Gastrocnemius medialis (tissue), 4 donors: ENCODE results near the gene MS4A13.

Experiments used
- CTCF ChIP-seq, 5 experiments: fragments of 450-650 bp in 3 of 5; fragments of 200-600 bp in 2 of 5; sonication (generic) in 2 of 5; IDR thresholded peaks in 4 of 5; conservative IDR thresholded peaks in 1 of 5; 1 replicate in 4 of 5; 2 replicates in 1 of 5; pipeline ENCODE4 v1.5.1; 2016 to 2019; ENCODE audit warnings: antibody characterized with exemption in 5 of 5, mild to moderate bottlenecking in 3 of 5, moderate library complexity in 3 of 5
- POLR2A ChIP-seq, 2 donors: fragments of 450-650 bp; IDR thresholded peaks; one replicate each; pipeline ENCODE4 v1.6.1; 2017; ENCODE audit warnings: antibody characterized with exemption in 2 of 2, mild to moderate bottlenecking in 2 of 2, moderate library complexity in 2 of 2

GRCh38 chr11:60513496-60514460 is 1.4 kb upstream of the MS4A13 start:
- TF ChIP-seq POLR2A (IDR thresholded peaks at IDR 0.05) (no peak), CTCF (IDR thresholded peaks at IDR 0.05 in 4 of 5, conservative IDR thresholded peaks at IDR 0.05 in 1 of 5) (no peak)
